Measurements from ENCODE around the gene OVCA2.

DNA sequence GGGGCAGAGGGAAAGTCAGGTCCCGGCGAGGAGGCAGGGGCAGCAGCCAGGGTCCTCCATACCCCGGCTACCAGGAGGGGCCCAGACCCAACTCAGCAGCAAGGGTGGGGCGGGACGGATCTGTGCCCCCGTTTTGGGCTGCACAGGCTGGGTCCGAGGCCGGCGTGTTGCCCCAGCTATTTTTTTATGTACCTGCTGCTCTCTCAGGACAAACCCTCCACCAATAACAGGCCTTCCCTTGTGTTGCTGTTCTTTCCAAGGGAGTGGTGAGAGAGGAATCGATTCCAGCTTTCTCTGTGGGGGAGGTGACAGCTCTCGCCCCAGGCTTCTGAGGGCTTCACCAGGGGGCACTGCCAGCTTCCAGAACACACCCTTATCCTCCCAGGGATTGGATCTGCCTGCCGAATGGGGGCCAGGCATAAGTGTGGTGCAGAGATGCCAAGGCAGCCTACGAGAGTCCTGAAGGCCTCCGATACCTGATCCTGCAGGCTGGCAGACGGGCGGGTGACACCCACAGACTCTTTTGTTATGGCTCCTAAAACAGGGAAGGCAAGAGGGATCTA, 39.0 kb upstream of the OVCA2 start:
- TF ChIP-seq, protein P1, sequence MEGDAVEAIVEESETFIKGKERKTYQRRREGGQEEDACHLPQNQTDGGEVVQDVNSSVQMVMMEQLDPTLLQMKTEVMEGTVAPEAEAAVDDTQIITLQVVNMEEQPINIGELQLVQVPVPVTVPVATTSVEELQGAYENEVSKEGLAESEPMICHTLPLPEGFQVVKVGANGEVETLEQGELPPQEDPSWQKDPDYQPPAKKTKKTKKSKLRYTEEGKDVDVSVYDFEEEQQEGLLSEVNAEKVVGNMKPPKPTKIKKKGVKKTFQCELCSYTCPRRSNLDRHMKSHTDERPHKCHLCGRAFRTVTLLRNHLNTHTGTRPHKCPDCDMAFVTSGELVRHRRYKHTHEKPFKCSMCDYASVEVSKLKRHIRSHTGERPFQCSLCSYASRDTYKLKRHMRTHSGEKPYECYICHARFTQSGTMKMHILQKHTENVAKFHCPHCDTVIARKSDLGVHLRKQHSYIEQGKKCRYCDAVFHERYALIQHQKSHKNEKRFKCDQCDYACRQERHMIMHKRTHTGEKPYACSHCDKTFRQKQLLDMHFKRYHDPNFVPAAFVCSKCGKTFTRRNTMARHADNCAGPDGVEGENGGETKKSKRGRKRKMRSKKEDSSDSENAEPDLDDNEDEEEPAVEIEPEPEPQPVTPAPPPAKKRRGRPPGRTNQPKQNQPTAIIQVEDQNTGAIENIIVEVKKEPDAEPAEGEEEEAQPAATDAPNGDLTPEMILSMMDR (conservative IDR thresholded peaks at IDR 0.05; ENCODE audit: low read length) = no peak
- TF ChIP-seq EZH2phosphoT487 (IDR thresholded peaks at IDR 0.05; ENCODE audit: borderline replicate concordance) = no peak
